ENCODE measurements around the gene HCK.

GRCh38 chr20:32012159-32012688 lies 39.8 kb upstream of the HCK start:
- TF ChIP-seq CTCF (conservative IDR thresholded peaks at IDR 0.05 in 1 of 2, IDR thresholded peaks at IDR 0.05 in 1 of 2; ENCODE audit: extremely low read depth in 1 of 2, insufficient read depth in 1 of 2, low read depth in 1 of 2, low read length in 2 of 2) = no peak
- no peak for TF ChIP-seq EZH2 (IDR thresholded peaks at IDR 0.05; ENCODE audit: borderline replicate concordance, low read length)

Data from mammary epithelial cell (primary cell).